Smooth muscle cell (in vitro differentiated cells): Measurements from ENCODE around the gene CAT. TPM values are rescaled to one million over a fixed set of nuclear protein-coding genes. Genes with fewer than 3 reads are reported as not detected.

ENCODE experiments used
- DNase-seq: peaks from one replicate; lab custom pipeline; 2025; ENCODE audit not compliant: unreplicated experiment; lab: John Stamatoyannopoulos, UW
- H2AFZ ChIP-seq: fragments of 200-600 bp; sonication (generic); 2 replicates; pipeline ENCODE4 v1.6.0; 2016; ENCODE audit warnings: antibody characterized with exemption, low read depth, mild to moderate bottlenecking
- H3F3A ChIP-seq: fragments of 200-600 bp; sonication (generic); 2 replicates; pipeline ENCODE4 v1.6.0; 2017; ENCODE audit warnings: antibody characterized with exemption, low read depth
- H3K27ac ChIP-seq: fragments of 200-600 bp; sonication (generic); 2 replicates; pipeline ENCODE4 v1.5.1; 2016; ENCODE audit warnings: low read depth, mild to moderate bottlenecking
- H3K27me3 ChIP-seq: fragments of 200-600 bp; sonication (generic); 2 replicates; pipeline ENCODE4 v1.6.1; 2016; ENCODE audit warnings: low read depth, mild to moderate bottlenecking
- H3K36me3 ChIP-seq: fragments of 200-600 bp; sonication (generic); 2 replicates; pipeline ENCODE4 v1.5.1; 2016; ENCODE audit warnings: low read depth
- H3K4me1 ChIP-seq: fragments of 200-600 bp; sonication (generic); 2 replicates; pipeline ENCODE4 v1.5.1; 2016; ENCODE audit warnings: low read depth
- H3K4me2 ChIP-seq: fragments of 200-600 bp; sonication (generic); 2 replicates; pipeline ENCODE4 v1.6.0; 2016; ENCODE audit warnings: mild to moderate bottlenecking
- H3K4me3 ChIP-seq: fragments of 200-600 bp; sonication (generic); 2 replicates; pipeline ENCODE4 v1.5.1; 2016; ENCODE audit warnings: mild to moderate bottlenecking
- H3K79me2 ChIP-seq: fragments of 200-600 bp; sonication (generic); 2 replicates; pipeline ENCODE4 v1.6.0; 2016; ENCODE audit warnings: low read depth, mild to moderate bottlenecking
- H3K9ac ChIP-seq: fragments of 200-600 bp; sonication (generic); 2 replicates; pipeline ENCODE4 v1.6.0; 2016; ENCODE audit warnings: low read depth
- H3K9me3 ChIP-seq: fragments of 200-600 bp; sonication (generic); replicated peaks from 2 replicates; pipeline ENCODE4 v1.5.1; 2016; ENCODE audit warnings: low read depth
- H4K20me1 ChIP-seq: fragments of 200-600 bp; sonication (generic); 2 replicates; pipeline ENCODE4 v1.6.0; 2016; ENCODE audit warnings: low read depth
- WGBS: methylation state at CpG from one replicate; pipeline ENCODE4 v1.1.7; 2016; ENCODE audit warnings: low lambda C conversion rate; 5-methylcytosine and 5-hydroxymethylcytosine counted together
- polyA plus RNA-seq: library from polyadenylated mRNA; unstranded; fragments of >200 nt; fragmentation: Nextera tagmentation; extraction: Ambion mirVana; gene quantifications from 2 replicates; pipeline ENCODE4 v1.2.1, GENCODE V29; 2016
- total RNA-seq: library from RNA; depleted of rRNA; stranded (reverse); fragments of >200 nt; gene quantifications from 2 replicates; pipeline ENCODE4 v1.2.3, GENCODE V29; 2014
- TF ChIP-seq, protein P1 (sequence below): fragments of 200-600 bp; sonication (generic); IDR thresholded peaks from 2 replicates; pipeline ENCODE4 v1.5.1; 2017; ENCODE audit warnings: borderline replicate concordance, mild to moderate bottlenecking, antibody characterized with exemption; ENCODE audit not compliant: insufficient read depth, poor library complexity, severe bottlenecking

Gene CAT
- total and polyA plus RNA-seq, 2 experiments from 2014 or later, result not detected

DNA sequence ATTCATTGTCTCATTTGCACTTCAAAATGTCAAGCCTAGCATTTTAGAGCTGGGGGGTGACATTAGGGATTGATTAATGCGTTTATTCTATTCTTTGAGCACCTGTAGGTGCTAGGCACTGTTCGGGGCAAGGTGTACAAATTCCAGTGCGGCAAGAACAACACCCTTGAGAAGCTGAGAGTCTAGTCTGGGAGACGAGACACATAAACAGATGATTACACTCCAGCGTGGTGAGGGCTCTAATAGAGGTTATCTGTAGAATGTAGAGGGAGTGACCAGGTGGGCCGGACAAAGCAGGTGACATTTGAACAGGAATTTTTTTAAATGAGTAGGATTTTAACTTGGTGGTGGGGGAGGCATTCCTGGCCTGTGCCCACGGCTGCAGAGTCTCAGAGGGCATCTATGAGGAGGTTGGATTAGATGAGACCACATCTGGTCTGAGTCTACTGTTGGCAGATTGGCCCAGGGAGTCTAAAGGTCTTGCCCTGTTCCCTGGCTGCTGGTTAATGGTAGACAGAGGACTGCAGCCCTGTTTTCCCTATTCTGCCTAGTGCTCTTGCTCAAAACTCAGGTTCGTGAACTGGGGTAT is 970 bp downstream of the CAT start:
- no peaks in the 10 kb centered on the region for H4K20me1 ChIP-seq
- H2AFZ ChIP-seq, result no peak overlapping the region
- TF ChIP-seq, protein P1, sequence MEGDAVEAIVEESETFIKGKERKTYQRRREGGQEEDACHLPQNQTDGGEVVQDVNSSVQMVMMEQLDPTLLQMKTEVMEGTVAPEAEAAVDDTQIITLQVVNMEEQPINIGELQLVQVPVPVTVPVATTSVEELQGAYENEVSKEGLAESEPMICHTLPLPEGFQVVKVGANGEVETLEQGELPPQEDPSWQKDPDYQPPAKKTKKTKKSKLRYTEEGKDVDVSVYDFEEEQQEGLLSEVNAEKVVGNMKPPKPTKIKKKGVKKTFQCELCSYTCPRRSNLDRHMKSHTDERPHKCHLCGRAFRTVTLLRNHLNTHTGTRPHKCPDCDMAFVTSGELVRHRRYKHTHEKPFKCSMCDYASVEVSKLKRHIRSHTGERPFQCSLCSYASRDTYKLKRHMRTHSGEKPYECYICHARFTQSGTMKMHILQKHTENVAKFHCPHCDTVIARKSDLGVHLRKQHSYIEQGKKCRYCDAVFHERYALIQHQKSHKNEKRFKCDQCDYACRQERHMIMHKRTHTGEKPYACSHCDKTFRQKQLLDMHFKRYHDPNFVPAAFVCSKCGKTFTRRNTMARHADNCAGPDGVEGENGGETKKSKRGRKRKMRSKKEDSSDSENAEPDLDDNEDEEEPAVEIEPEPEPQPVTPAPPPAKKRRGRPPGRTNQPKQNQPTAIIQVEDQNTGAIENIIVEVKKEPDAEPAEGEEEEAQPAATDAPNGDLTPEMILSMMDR, result no peak
- 90% methylated on average over 8 of the region's 8 CpGs for WGBS
- no peak overlapping the region for H3K4me3 ChIP-seq
- no peaks in the 10 kb centered on the region for H3K36me3 ChIP-seq
- DNase-seq, result no peak
- H3K27me3 ChIP-seq, result peaks cover 4% of the 10 kb centered on the region
- H3K9ac ChIP-seq, result no peak overlapping the region
- H3K4me2 ChIP-seq, result no peak overlapping the region
- no peaks in the 10 kb centered on the region for H3K79me2 ChIP-seq
- no peaks in the 10 kb centered on the region for H3K4me1 ChIP-seq
- H3K27ac ChIP-seq, result no peak overlapping the region
- H3F3A ChIP-seq, result no peaks in the 10 kb centered on the region
- no peaks in the 10 kb centered on the region for H3K9me3 ChIP-seq

DNA sequence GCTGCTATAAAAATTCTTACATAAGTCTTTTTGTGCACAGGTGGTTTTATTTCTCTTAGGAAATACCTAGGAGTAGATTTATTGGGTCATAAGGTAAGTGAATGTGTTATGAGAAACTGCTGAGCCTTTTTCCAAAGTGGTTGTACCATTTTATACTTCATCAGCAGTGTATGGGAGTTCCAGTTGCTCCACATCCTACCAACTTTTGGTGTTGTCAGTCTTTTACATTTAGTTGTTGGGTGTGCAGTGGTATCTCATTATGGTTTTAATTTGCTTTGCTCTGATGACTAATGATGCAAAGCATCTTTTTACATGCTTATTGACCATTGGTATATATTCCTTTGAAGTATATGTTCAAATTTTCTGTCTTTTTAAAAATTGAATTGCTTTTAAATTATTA is 3.1 kb downstream of the CAT start:
- peaks cover 14% of the 10 kb centered on the region for H3K27me3 ChIP-seq
- TF ChIP-seq, protein P1, result no peak
- H3K79me2 ChIP-seq, result no peaks in the 10 kb centered on the region
- no peak overlapping the region for H3K9ac ChIP-seq
- no peaks in the 10 kb centered on the region for H3K4me1 ChIP-seq
- H3K36me3 ChIP-seq, result no peaks in the 10 kb centered on the region
- no peak overlapping the region for H3K27ac ChIP-seq
- no peak overlapping the region for H2AFZ ChIP-seq
- H3K4me2 ChIP-seq, result no peak overlapping the region
- no peaks in the 10 kb centered on the region for H3F3A ChIP-seq
- DNase-seq, result no peak
- no peaks in the 10 kb centered on the region for H3K9me3 ChIP-seq
- H4K20me1 ChIP-seq, result no peaks in the 10 kb centered on the region
- H3K4me3 ChIP-seq, result no peak overlapping the region

DNA sequence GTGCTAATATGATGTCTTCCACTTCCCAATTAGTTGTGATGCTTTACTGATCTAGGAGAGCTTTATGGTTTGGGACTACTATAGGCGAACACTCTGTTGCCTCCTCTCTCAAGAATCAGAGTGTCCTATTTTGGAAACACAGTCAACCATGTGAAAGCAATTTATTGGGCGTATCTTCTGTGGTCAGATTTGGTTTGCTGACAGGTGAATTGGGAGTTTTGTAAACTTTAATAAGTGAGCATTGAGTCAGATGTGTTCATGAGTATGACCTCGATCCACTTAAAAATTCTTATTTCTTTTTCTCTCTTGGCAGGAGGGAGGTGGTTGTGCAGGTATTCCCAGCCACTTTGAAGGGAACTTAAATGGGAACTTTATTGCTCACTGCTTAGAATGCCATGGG is 4.4 kb downstream of the CAT start:
- Histone ChIP-seq H4K20me1 (no peaks in the 10 kb centered on the region), H3K27ac (no peak overlapping the region), H3K79me2 (no peaks in the 10 kb centered on the region), H3K4me3 (no peak overlapping the region), H3K4me2 (no peak overlapping the region), H2AFZ (no peak overlapping the region), H3K9me3 (no peaks in the 10 kb centered on the region), H3K9ac (no peak overlapping the region), H3F3A (no peaks in the 10 kb centered on the region), H3K4me1 (no peaks in the 10 kb centered on the region), H3K36me3 (no peaks in the 10 kb centered on the region), H3K27me3 (peaks cover 14% of the 10 kb centered on the region)
- WGBS, result 84% methylated on average over 3 of the region's 3 CpGs
- TF ChIP-seq, protein P1, result no peak
- DNase-seq, result no peak

DNA sequence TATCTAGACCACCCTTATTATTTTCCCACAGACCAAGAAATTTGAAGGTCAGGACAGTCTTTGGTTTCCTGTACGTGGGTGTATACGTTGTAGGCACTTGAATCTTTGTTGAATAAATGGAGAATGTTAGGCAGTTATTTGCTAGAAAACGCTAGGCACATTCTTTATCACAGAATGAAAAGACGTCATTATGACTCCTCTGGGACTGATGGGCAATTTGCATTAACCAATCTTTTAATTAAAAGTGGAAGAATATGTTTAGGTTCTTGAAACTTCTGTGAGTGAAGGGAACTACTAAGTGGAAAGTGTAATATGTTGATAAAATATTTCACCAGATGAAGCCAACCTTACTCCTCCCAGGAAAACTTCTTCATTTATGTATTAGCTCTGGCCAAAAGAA is 5.7 kb downstream of the CAT start:
- 90% methylated on average over 4 of the region's 4 CpGs for WGBS

More for the DNA sequence above, 5.7 kb downstream of the CAT start:
- no peaks in the 10 kb centered on the region for H3K36me3 ChIP-seq
- no peak overlapping the region for H3K4me3 ChIP-seq
- H3K27ac ChIP-seq, result no peak overlapping the region
- H3K4me1 ChIP-seq, result no peaks in the 10 kb centered on the region
- no peaks in the 10 kb centered on the region for H3F3A ChIP-seq
- H4K20me1 ChIP-seq, result no peaks in the 10 kb centered on the region
- H3K9ac ChIP-seq, result no peak overlapping the region
- TF ChIP-seq, protein P1, result no peak
- peaks cover 23% of the 10 kb centered on the region for H3K27me3 ChIP-seq
- no peak overlapping the region for H3K4me2 ChIP-seq
- no peaks in the 10 kb centered on the region for H3K79me2 ChIP-seq
- no peak for DNase-seq
- no peak overlapping the region for H2AFZ ChIP-seq
- no peaks in the 10 kb centered on the region for H3K9me3 ChIP-seq
